Astrocyte (in vitro differentiated cells and primary cell): ENCODE data around the gene TMEM156.

Experiments used
- EZH2 ChIP-seq: IDR thresholded peaks from 2 replicates; pipeline ENCODE4 v1.6.1; 2012; ENCODE audit warnings: mild to moderate bottlenecking, low read length, inconsistent platforms; ENCODE audit not compliant: insufficient read depth
- TF ChIP-seq, protein P1 (sequence below): IDR thresholded peaks from 2 replicates; pipeline ENCODE4 v1.5.1; 2011; ENCODE audit warnings: low read depth, mild to moderate bottlenecking, inconsistent platforms, low read length, moderate library complexity; ENCODE audit not compliant: insufficient read depth

DNA sequence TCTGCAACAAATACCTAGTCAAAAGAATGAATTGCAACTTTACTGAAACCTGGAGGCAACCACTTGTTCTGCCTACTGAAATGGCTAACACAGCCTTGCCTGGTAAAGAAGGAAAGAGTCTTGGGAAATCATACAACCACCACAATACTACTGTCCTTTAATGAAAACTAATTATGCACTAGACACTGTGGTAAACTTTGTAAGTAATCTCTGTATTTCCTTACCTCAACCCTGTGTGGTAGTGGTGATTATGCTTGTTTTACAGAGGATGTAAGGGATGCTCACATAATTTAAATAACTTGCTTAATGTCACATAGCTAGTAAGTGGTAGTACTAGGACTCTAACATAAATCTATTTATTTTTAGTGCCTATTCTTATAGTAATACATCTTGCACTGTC is 44.7 kb downstream of the TMEM156 start:
- TF ChIP-seq, protein P1, sequence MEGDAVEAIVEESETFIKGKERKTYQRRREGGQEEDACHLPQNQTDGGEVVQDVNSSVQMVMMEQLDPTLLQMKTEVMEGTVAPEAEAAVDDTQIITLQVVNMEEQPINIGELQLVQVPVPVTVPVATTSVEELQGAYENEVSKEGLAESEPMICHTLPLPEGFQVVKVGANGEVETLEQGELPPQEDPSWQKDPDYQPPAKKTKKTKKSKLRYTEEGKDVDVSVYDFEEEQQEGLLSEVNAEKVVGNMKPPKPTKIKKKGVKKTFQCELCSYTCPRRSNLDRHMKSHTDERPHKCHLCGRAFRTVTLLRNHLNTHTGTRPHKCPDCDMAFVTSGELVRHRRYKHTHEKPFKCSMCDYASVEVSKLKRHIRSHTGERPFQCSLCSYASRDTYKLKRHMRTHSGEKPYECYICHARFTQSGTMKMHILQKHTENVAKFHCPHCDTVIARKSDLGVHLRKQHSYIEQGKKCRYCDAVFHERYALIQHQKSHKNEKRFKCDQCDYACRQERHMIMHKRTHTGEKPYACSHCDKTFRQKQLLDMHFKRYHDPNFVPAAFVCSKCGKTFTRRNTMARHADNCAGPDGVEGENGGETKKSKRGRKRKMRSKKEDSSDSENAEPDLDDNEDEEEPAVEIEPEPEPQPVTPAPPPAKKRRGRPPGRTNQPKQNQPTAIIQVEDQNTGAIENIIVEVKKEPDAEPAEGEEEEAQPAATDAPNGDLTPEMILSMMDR: no peak
- no peak for TF ChIP-seq EZH2
